Pancreas (tissue), 10 donors: ENCODE data around the gene APOBEC4. TPM values are rescaled to one million over a fixed set of nuclear protein-coding genes. Genes with fewer than 3 reads are reported as not detected.

Experiments
- ATAC-seq, 4 donors: fragments of 200-7000 bp; cut with Tn5 transposase; one replicate each; pipeline versions ENCODE4 v1.8.0 to v1.9.1; 2020; ENCODE audit warnings: mild to moderate bottlenecking in 4 of 4, moderate library complexity in 4 of 4
- DNase-seq, 6 donors: peaks; one replicate each; pipeline ENCODE4 v3.0.0-alpha.2; 2020
- FAIRE-seq: peaks from 2 replicates; lab custom pipeline; 2012; peaks lifted over from hg19 to GRCh38; lab: Jason Lieb, UNC
- H3K27ac ChIP-seq, 4 donors: fragments of 200-600 bp; sonication (generic); 1 replicate in 3 of 4; 2 replicates in 1 of 4; pipeline versions ENCODE4 v1.5.0 to v1.8.0; 2020
- H3K27me3 ChIP-seq, 4 donors: fragments of 200-600 bp; one replicate each; pipeline ENCODE4 v1.8.0; 2021
- H3K36me3 ChIP-seq, 3 donors: fragments of 200-600 bp; sonication (generic) in 1 of 3; one replicate each; pipeline versions ENCODE4 v1.5.0 to v1.8.0; 2020 to 2021
- H3K4me1 ChIP-seq, 3 donors: fragments of 200-600 bp; one replicate each; pipeline ENCODE4 v1.8.0; 2021
- H3K4me3 ChIP-seq, 4 donors: fragments of 200-600 bp; sonication (generic) in 2 of 4; one replicate each; pipeline versions ENCODE4 v1.5.0 to v1.8.0; 2020 to 2021
- H3K9me3 ChIP-seq, 4 donors: fragments of 200-600 bp; one replicate each; pipeline ENCODE4 v1.8.0; 2021
- WGBS, 2 donors: extraction: QIAGEN DNeasy Blood & Tissue Kit; methylation state at CpG; one replicate each; pipeline ENCODE4 v1.1.7; 2013; 5-methylcytosine and 5-hydroxymethylcytosine counted together
- intact Hi-C, 3 donors: fragments of 100-400 bp; cut with DNase I; formaldehyde crosslinking; loops; one replicate each; pipeline versions ENCODE4 v1.11.1 to v1.14.2; 2022
- polyA plus RNA-seq, 2 donors: library from polyadenylated mRNA; stranded (reverse); fragments of 200-250 nt; gene quantifications; one replicate each; pipeline ENCODE4 v1.2.3, GENCODE V29; 2013
- total RNA-seq, 6 donors: library from RNA; stranded (reverse); fragmentation: NEBNext Ultra II Directional in 4 of 6; extraction: Animal tissue kit (Norgen Biotek cat#: 25700) in 4 of 6; gene quantifications; one replicate each; pipeline versions ENCODE4 v1.2.1 to v1.2.4, GENCODE V29; 2021 to 2023
- TF ChIP-seq, protein P1 (sequence below), 4 donors: fragments of 200-600 bp; sonication (generic) in 3 of 4; IDR thresholded peaks; one replicate each; pipeline versions ENCODE4 v1.5.0 to v1.8.0; 2021; ENCODE audit warnings: antibody characterized with exemption in 4 of 4
- donor health status: healthy with polysubstance abuse.
- donor health status: DM: no; HTN: no; CAD: no; lungs with moderate emphysema.
- donor health status: DM: no; HTN: no; CAD: no.
- donor health status: control.
- donor health status: control.
- donor health status: Bipolar disorder and iron deficiency.
- donor health status: DM: yes; HTN: yes; CAD: no.
- donor health status: DM: no; HTN: no; CAD: no.
- donor health status: DM: no; HTN: no; CAD: no.
- donor health status: DM: yes; HTN: yes; CAD: no.

Gene APOBEC4
- total and polyA plus RNA-seq, 8 donors = 0.05 TPM; not detected in 7

DNA sequence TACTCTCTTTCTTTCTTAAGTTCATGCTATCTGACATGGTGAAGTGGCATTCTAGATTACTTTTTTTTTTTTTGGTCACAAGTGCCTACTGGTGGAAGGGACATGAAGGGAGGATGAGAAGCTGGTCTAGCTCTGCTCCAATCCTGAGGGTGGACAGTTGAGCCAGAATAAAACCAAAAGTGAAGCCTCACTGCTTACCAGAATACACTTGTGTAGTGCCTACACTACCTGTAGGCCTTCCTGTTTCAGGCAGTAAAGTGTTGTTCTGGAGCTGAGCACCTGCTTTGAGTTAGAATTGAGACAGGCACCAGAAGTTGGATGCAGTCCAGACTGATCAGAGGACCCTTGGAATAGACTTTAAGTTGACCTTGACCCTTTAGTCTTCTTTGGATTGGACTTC is 40.4 kb upstream of the APOBEC4 start:
- FAIRE-seq = no peak

GRCh38 chr1:183689762-183690204 is 36.7 kb upstream of the APOBEC4 start:
- Histone ChIP-seq H3K27ac (no peak overlapping the region), H3K27me3 (no peaks in the 10 kb centered on the region), H3K36me3 (no peaks in the 10 kb centered on the region), H3K4me3 (no peak overlapping the region), H3K9me3 (no peaks in the 10 kb centered on the region), H3K4me1 (no peaks in the 10 kb centered on the region)
- intact Hi-C loops = no loop called here
- FAIRE-seq (no peak), DNase-seq (no peak), ATAC-seq (no peak)
- TF ChIP-seq, protein P1, sequence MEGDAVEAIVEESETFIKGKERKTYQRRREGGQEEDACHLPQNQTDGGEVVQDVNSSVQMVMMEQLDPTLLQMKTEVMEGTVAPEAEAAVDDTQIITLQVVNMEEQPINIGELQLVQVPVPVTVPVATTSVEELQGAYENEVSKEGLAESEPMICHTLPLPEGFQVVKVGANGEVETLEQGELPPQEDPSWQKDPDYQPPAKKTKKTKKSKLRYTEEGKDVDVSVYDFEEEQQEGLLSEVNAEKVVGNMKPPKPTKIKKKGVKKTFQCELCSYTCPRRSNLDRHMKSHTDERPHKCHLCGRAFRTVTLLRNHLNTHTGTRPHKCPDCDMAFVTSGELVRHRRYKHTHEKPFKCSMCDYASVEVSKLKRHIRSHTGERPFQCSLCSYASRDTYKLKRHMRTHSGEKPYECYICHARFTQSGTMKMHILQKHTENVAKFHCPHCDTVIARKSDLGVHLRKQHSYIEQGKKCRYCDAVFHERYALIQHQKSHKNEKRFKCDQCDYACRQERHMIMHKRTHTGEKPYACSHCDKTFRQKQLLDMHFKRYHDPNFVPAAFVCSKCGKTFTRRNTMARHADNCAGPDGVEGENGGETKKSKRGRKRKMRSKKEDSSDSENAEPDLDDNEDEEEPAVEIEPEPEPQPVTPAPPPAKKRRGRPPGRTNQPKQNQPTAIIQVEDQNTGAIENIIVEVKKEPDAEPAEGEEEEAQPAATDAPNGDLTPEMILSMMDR (IDR thresholded peaks at IDR 0.05) = no peak

More for the DNA sequence above, 40.4 kb upstream of the APOBEC4 start:
- no peaks in the 10 kb centered on the region for H3K4me1 ChIP-seq
- TF ChIP-seq, protein P1 (IDR thresholded peaks at IDR 0.05) = no peak
- DNase-seq (no peak), ATAC-seq (peak in 1 of 4 donors; percentile 11)
- intact Hi-C loops = no loop called here
- H3K4me3 ChIP-seq = no peak overlapping the region
- H3K36me3 ChIP-seq = no peaks in the 10 kb centered on the region
- no peaks in the 10 kb centered on the region for H3K27me3 ChIP-seq
- H3K9me3 ChIP-seq = no peaks in the 10 kb centered on the region
- no peak overlapping the region for H3K27ac ChIP-seq

DNA sequence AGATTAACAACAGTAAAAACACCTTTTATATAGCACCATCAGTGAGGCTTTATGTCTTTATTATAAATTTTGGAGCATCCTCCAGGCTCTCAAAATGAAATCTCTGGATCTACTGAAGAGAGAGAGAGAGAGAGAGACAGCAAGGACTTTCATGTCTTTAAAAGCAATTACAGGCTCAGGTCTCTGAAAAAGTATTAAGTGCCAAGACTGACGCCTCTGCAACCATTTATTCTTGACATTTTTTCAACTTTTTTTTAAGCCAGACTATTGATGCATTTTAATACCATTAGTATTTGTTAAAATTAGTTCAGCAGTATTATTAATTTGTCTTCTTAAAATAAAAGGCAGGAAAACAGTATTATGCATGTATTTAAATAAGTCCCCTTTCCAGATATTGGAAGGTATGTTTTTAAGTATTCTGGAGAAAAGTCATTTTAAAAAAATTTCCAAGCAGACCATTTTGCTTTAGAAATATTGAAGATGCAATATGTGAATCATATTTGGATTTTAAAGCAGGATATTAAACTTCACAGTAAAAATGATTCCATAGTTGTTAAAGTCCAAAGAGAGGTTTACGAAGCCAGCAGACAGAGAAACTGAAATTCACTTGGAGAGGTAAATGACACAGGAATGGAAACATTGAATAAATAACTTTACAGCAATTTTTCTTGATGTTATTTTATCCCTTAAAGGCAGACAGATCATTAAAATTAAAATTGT is 35.4 kb upstream of the APOBEC4 start:
- Histone ChIP-seq H3K4me1 (no peaks in the 10 kb centered on the region), H3K36me3 (no peaks in the 10 kb centered on the region), H3K9me3 (no peaks in the 10 kb centered on the region), H3K27me3 (no peaks in the 10 kb centered on the region), H3K4me3 (no peak overlapping the region), H3K27ac (no peak overlapping the region)
- 73 to 74% methylated on average over 2 of the region's 2 CpGs for WGBS, 2 donors
- FAIRE-seq (no peak), ATAC-seq (no peak), DNase-seq (no peak)
- TF ChIP-seq, protein P1 (IDR thresholded peaks at IDR 0.05) = no peak
- intact Hi-C loops = no loop called here

- Histone ChIP-seq H3K27me3 (no peaks in the 10 kb centered on the region), H3K4me3 (no peak overlapping the region), H3K4me1 (no peaks in the 10 kb centered on the region), H3K27ac (no peak overlapping the region), H3K9me3 (no peaks in the 10 kb centered on the region), H3K36me3 (no peaks in the 10 kb centered on the region)
- intact Hi-C loops = no loop called here
- FAIRE-seq (no peak), DNase-seq (no peak), ATAC-seq (no peak)
- WGBS, 2 donors = 81 to 89% methylated on average over 2 of the region's 2 CpGs
- TF ChIP-seq, protein P1 (IDR thresholded peaks at IDR 0.05) = no peak
Measured at GRCh38 chr1:183687546-183688304, 34.6 kb upstream of the APOBEC4 start.

GRCh38 chr1:183686229-183686628 is 33.1 kb upstream of the APOBEC4 start:
- FAIRE-seq = no peak
- H3K27me3 ChIP-seq = no peaks in the 10 kb centered on the region
- H3K9me3 ChIP-seq = no peaks in the 10 kb centered on the region
- TF ChIP-seq, protein P1 (IDR thresholded peaks at IDR 0.05) = no peak
- H3K4me3 ChIP-seq = no peak overlapping the region
- intact Hi-C loops = no loop called here
- H3K4me1 ChIP-seq = no peaks in the 10 kb centered on the region
- no peak for ATAC-seq
- no peaks in the 10 kb centered on the region for H3K36me3 ChIP-seq
- H3K27ac ChIP-seq = no peak overlapping the region
- DNase-seq = no peak
